Esophagus muscularis mucosa (tissue), 4 donors: ENCODE measurements around the gene COBL.

ENCODE experiments used
- EP300 ChIP-seq: sonication (generic); formaldehyde crosslinking; IDR thresholded peaks from one replicate; pipeline ENCODE4 v1.6.1; 2017; ENCODE audit warnings: antibody characterized with exemption
- POLR2A ChIP-seq: fragments of 450-650 bp; IDR thresholded peaks from one replicate; pipeline ENCODE4 v1.6.1; 2017; ENCODE audit warnings: antibody characterized with exemption, moderate library complexity, mild to moderate bottlenecking, low read depth
- POLR2AphosphoS5 ChIP-seq, 2 donors: sonication (generic); formaldehyde crosslinking; IDR thresholded peaks; one replicate each; pipeline ENCODE4 v1.6.1; 2017; ENCODE audit warnings: antibody characterized with exemption in 2 of 2
- TF ChIP-seq, protein P1 (sequence below), 3 experiments: fragments of 200-600 bp in 2 of 3; fragments of 450-650 bp in 1 of 3; sonication (generic) in 2 of 3; IDR thresholded peaks; one replicate each; pipeline ENCODE4 v1.5.1; 2017 to 2019; ENCODE audit warnings: antibody characterized with exemption in 3 of 3, mild to moderate bottlenecking in 2 of 3, moderate library complexity in 1 of 3

DNA sequence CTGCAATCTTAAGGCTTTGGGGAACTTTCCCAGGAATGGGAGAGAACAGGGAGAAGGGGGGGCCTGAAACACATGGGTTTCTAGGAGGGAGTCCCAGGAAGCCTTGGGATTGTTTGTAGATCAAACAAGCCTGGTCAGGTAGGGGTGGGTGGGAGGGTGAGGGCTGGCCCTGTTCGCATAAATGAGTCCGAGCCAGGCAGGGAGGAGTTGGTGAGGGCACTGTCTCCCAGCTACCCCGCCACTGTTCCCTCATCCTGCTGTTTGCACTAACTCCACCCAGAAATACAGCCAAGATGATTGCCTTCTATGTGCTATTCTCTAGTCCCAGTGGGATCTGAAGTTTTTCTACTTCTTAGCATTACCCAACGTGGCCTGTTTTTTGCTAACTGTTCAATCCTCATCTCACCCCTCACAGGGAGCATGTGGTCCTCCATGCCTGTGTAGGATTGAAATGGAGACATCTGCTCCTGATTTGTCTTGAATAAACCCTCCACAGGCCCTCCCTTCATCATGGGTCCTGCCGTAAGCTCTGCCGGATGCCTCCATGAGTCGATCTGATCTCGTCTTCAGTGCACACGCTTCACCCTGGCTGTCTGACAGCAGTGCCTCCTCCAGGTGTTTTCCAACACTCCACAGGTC is 257.0 kb downstream of the COBL start:
- TF ChIP-seq, protein P1, sequence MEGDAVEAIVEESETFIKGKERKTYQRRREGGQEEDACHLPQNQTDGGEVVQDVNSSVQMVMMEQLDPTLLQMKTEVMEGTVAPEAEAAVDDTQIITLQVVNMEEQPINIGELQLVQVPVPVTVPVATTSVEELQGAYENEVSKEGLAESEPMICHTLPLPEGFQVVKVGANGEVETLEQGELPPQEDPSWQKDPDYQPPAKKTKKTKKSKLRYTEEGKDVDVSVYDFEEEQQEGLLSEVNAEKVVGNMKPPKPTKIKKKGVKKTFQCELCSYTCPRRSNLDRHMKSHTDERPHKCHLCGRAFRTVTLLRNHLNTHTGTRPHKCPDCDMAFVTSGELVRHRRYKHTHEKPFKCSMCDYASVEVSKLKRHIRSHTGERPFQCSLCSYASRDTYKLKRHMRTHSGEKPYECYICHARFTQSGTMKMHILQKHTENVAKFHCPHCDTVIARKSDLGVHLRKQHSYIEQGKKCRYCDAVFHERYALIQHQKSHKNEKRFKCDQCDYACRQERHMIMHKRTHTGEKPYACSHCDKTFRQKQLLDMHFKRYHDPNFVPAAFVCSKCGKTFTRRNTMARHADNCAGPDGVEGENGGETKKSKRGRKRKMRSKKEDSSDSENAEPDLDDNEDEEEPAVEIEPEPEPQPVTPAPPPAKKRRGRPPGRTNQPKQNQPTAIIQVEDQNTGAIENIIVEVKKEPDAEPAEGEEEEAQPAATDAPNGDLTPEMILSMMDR (IDR thresholded peaks at IDR 0.05): no peak
- no peak for TF ChIP-seq POLR2A
- TF ChIP-seq EP300: no peak
- no peak for TF ChIP-seq POLR2AphosphoS5 (IDR thresholded peaks at IDR 0.05)
